Liver (tissue), 9 donors: ENCODE data around the gene LKAAEAR1. TPM values are rescaled to one million over a fixed set of nuclear protein-coding genes. Genes with fewer than 3 reads are reported as not detected.

ENCODE experiments used
- DNase-seq: peaks from one replicate; pipeline ENCODE4 v3.0.0-alpha.2; 2017; ENCODE audit warnings: low spot score
- H3K27ac ChIP-seq, 2 donors: one replicate each; pipeline ENCODE4 v1.7.0; 2013; ENCODE audit warnings: inconsistent platforms in 2 of 2, low read length in 2 of 2, control low read depth in 1 of 2, low read depth in 1 of 2, mild to moderate bottlenecking in 1 of 2
- H3K27me3 ChIP-seq, 4 donors: one replicate each; pipeline versions ENCODE4 v1.6.1 to v1.7.0; 2013; ENCODE audit warnings: low read length in 3 of 4, inconsistent platforms in 1 of 4, mild to moderate bottlenecking in 1 of 4, moderate library complexity in 1 of 4; ENCODE audit not compliant: control insufficient read depth in 4 of 4, insufficient read depth in 4 of 4
- H3K36me3 ChIP-seq, 4 donors: one replicate each; pipeline versions ENCODE4 v1.6.1 to v1.7.0; 2013; ENCODE audit warnings: low read length in 3 of 4, mild to moderate bottlenecking in 3 of 4, low read depth in 1 of 4, moderate library complexity in 1 of 4; ENCODE audit not compliant: control insufficient read depth in 4 of 4, insufficient read depth in 3 of 4
- H3K4me1 ChIP-seq, 4 donors: one replicate each; pipeline versions ENCODE4 v1.6.1 to v1.7.0; 2013; ENCODE audit warnings: low read length in 3 of 4, mild to moderate bottlenecking in 3 of 4, moderate library complexity in 1 of 4; ENCODE audit not compliant: control insufficient read depth in 4 of 4, insufficient read depth in 4 of 4
- H3K4me3 ChIP-seq, 3 donors: one replicate each; pipeline versions ENCODE4 v1.6.1 to v1.7.0; 2013; ENCODE audit warnings: low read length in 3 of 3, control low read depth in 1 of 3, low read depth in 1 of 3, mild to moderate bottlenecking in 1 of 3
- H3K9ac ChIP-seq, 2 donors: one replicate each; pipeline ENCODE4 v1.7.0; 2013; ENCODE audit warnings: low read length in 2 of 2, mild to moderate bottlenecking in 2 of 2, moderate library complexity in 2 of 2, control low read depth in 1 of 2, low read depth in 1 of 2
- H3K9me3 ChIP-seq, 4 donors: one replicate each; pipeline versions ENCODE4 v1.6.1 to v1.7.0; 2013; ENCODE audit warnings: low read length in 3 of 4; ENCODE audit not compliant: control insufficient read depth in 4 of 4
- EGR1 ChIP-seq, 2 donors: IDR thresholded peaks; 2 replicates each; pipeline ENCODE4 v1.6.1; 2016 to 2018; ENCODE audit warnings: antibody characterized with exemption in 2 of 2, low read depth in 2 of 2
- FOXA1 ChIP-seq: IDR thresholded peaks from 2 replicates; pipeline ENCODE4 v1.6.1; 2016; ENCODE audit warnings: antibody characterized with exemption
- FOXA2 ChIP-seq: IDR thresholded peaks from 2 replicates; pipeline ENCODE4 v1.6.1; 2016; ENCODE audit warnings: antibody characterized with exemption
- GABPA ChIP-seq, 2 donors: IDR thresholded peaks in 1 of 2; conservative IDR thresholded peaks in 1 of 2; 2 replicates each; pipeline ENCODE4 v1.6.1; 2016; ENCODE audit warnings: antibody characterized with exemption in 2 of 2, mild to moderate bottlenecking in 1 of 2, moderate library complexity in 1 of 2
- HNF4A ChIP-seq, 2 donors: conservative IDR thresholded peaks; 2 replicates each; pipeline ENCODE4 v1.6.1; 2016; ENCODE audit warnings: antibody characterized with exemption in 2 of 2, mild to moderate bottlenecking in 2 of 2
- HNF4G ChIP-seq: IDR thresholded peaks from 2 replicates; pipeline ENCODE4 v1.6.1; 2016; ENCODE audit warnings: antibody characterized with exemption
- JUND ChIP-seq, 2 donors: IDR thresholded peaks; 2 replicates each; pipeline ENCODE4 v1.6.1; 2016; ENCODE audit warnings: antibody characterized with exemption in 2 of 2
- MAX ChIP-seq: IDR thresholded peaks from 2 replicates; pipeline ENCODE4 v1.6.1; 2016; ENCODE audit warnings: antibody characterized with exemption
- NR2F2 ChIP-seq: IDR thresholded peaks from 2 replicates; pipeline ENCODE4 v1.6.1; 2016; ENCODE audit warnings: antibody characterized with exemption
- RAD21 ChIP-seq, 2 donors: IDR thresholded peaks; 2 replicates each; pipeline ENCODE4 v1.6.1; 2016; ENCODE audit warnings: antibody characterized with exemption in 2 of 2, mild to moderate bottlenecking in 2 of 2
- SP1 ChIP-seq: IDR thresholded peaks from 2 replicates; pipeline ENCODE4 v1.6.1; 2018; ENCODE audit warnings: antibody characterized with exemption, mild to moderate bottlenecking
- TAF1 ChIP-seq: conservative IDR thresholded peaks from 2 replicates; pipeline ENCODE4 v1.6.1; 2016; ENCODE audit warnings: antibody characterized with exemption, mild to moderate bottlenecking
- YY1 ChIP-seq: IDR thresholded peaks from 2 replicates; pipeline ENCODE4 v1.6.1; 2016; ENCODE audit warnings: antibody characterized with exemption, mild to moderate bottlenecking
- WGBS: extraction: QIAGEN DNeasy Blood & Tissue Kit; methylation state at CpG from one replicate; pipeline ENCODE4 v1.1.7; 2013; 5-methylcytosine and 5-hydroxymethylcytosine counted together
- polyA plus RNA-seq, 2 donors: library from polyadenylated mRNA; stranded (reverse) in 1 of 2; unstranded in 1 of 2; fragments of 200-250 nt in 1 of 2; fragments of >200 nt in 1 of 2; fragmentation: Nextera tagmentation in 1 of 2; extraction: Ambion mirVana in 1 of 2; gene quantifications; one replicate each; pipeline versions ENCODE4 v1.2.1 to v1.2.3, GENCODE V29; 2013 to 2015
- total RNA-seq, 2 donors: library from RNA; depleted of rRNA; stranded (reverse); fragments of >200 nt; gene quantifications; one replicate each; pipeline ENCODE4 v1.2.3, GENCODE V29; 2014
- TF ChIP-seq, protein P1 (sequence below): IDR thresholded peaks from 2 replicates; pipeline ENCODE4 v1.6.1; 2016; ENCODE audit warnings: antibody characterized with exemption
- TF ChIP-seq, protein P2 (sequence below): fragments of 150-350 bp; IDR thresholded peaks from 2 replicates; pipeline ENCODE4 v1.5.1; 2017; ENCODE audit warnings: improper control_type of control experiment, low read depth, low read length; ENCODE audit not compliant: missing input control
- TF ChIP-seq, protein P3 (sequence below): IDR thresholded peaks from 2 replicates; pipeline ENCODE4 v1.6.1; 2016; ENCODE audit warnings: antibody characterized with exemption, mild to moderate bottlenecking
- donor health status: healthy.
- donor health status: healthy.
- donor health status: healthy.
- donor health status: healthy.
- donor health status: healthy.

Gene LKAAEAR1
- total and polyA plus RNA-seq, 4 donors = 0.08 TPM; not detected in 3

DNA sequence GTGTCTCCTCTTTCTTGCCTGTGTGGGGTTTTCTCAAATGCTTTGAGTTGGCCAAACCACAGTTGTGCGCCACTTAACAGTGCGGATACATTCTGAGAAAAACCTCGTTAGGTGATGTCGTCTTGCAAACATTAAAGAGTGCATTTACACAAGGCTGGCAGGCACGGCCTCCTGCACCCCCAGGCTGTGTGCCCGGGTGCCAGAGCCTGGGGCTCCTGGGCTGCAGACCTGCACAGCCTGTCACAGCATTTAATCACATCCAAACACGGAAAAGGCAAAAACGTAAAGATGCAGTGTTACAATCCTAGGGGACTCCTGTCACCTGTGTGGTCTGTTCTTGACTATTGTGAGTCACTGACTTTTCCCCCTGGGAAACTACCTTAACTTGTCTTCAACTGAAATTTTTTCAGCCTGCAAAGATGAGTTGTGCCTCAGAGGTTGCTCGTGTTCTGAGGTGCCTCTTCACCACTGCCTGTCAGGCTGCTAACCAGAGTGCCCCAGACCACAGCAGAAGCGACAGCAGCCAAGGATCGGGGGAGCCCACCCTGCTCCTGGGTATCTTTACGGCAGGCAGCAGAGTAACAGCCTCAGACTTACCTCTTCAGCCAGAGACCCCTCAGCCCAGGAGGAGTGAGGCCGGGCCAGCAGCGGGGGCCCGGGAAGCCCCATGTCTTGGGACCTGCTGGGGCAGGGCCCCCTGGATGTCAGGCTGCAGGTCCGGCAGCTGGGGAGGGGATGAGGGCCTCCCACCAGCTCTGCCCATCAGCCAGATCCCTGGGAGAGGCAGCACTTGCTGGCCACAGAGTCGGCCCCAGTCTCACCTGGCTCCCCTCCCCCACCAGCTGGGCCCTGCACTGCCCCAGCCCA, 48.9 kb downstream of the LKAAEAR1 start:
- TF ChIP-seq, protein P1, sequence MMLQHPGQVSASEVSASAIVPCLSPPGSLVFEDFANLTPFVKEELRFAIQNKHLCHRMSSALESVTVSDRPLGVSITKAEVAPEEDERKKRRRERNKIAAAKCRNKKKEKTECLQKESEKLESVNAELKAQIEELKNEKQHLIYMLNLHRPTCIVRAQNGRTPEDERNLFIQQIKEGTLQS = no peak
- TF ChIP-seq, protein P2, sequence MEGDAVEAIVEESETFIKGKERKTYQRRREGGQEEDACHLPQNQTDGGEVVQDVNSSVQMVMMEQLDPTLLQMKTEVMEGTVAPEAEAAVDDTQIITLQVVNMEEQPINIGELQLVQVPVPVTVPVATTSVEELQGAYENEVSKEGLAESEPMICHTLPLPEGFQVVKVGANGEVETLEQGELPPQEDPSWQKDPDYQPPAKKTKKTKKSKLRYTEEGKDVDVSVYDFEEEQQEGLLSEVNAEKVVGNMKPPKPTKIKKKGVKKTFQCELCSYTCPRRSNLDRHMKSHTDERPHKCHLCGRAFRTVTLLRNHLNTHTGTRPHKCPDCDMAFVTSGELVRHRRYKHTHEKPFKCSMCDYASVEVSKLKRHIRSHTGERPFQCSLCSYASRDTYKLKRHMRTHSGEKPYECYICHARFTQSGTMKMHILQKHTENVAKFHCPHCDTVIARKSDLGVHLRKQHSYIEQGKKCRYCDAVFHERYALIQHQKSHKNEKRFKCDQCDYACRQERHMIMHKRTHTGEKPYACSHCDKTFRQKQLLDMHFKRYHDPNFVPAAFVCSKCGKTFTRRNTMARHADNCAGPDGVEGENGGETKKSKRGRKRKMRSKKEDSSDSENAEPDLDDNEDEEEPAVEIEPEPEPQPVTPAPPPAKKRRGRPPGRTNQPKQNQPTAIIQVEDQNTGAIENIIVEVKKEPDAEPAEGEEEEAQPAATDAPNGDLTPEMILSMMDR = no peak
- TF ChIP-seq TAF1 (no peak), YY1 (no peak), HNF4A (conservative IDR thresholded peaks at IDR 0.05) (no peak), MAX (no peak), HNF4G (no peak), GABPA (IDR thresholded peaks at IDR 0.05 in 1 of 2, conservative IDR thresholded peaks at IDR 0.05 in 1 of 2) (no peak), FOXA1 (no peak), FOXA2 (no peak), RAD21 (IDR thresholded peaks at IDR 0.05) (no peak), NR2F2 (no peak)
- TF ChIP-seq, protein P3, sequence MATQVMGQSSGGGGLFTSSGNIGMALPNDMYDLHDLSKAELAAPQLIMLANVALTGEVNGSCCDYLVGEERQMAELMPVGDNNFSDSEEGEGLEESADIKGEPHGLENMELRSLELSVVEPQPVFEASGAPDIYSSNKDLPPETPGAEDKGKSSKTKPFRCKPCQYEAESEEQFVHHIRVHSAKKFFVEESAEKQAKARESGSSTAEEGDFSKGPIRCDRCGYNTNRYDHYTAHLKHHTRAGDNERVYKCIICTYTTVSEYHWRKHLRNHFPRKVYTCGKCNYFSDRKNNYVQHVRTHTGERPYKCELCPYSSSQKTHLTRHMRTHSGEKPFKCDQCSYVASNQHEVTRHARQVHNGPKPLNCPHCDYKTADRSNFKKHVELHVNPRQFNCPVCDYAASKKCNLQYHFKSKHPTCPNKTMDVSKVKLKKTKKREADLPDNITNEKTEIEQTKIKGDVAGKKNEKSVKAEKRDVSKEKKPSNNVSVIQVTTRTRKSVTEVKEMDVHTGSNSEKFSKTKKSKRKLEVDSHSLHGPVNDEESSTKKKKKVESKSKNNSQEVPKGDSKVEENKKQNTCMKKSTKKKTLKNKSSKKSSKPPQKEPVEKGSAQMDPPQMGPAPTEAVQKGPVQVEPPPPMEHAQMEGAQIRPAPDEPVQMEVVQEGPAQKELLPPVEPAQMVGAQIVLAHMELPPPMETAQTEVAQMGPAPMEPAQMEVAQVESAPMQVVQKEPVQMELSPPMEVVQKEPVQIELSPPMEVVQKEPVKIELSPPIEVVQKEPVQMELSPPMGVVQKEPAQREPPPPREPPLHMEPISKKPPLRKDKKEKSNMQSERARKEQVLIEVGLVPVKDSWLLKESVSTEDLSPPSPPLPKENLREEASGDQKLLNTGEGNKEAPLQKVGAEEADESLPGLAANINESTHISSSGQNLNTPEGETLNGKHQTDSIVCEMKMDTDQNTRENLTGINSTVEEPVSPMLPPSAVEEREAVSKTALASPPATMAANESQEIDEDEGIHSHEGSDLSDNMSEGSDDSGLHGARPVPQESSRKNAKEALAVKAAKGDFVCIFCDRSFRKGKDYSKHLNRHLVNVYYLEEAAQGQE = no peak
- Histone ChIP-seq H3K9me3 (no peaks in the 10 kb centered on the region), H3K4me3 (no peak overlapping the region), H3K27ac (no peak overlapping the region), H3K27me3 (peaks cover 0 to 3% (median 0%) of the 10 kb centered on the region in 4 donors), H3K36me3 (peaks cover 5 to 35% (median 13%) of the 10 kb centered on the region in 4 donors), H3K4me1 (peaks cover 4 to 19% (median 11%) of the 10 kb centered on the region in 4 donors), H3K9ac (no peak overlapping the region)
- 87% methylated on average over 17 of the region's 17 CpGs for WGBS
- DNase-seq = no peak

GRCh38 chr20:64033981-64034493, 50.2 kb downstream of the LKAAEAR1 start:
- WGBS = 80% methylated on average over 11 of the region's 11 CpGs
- peaks cover 8 to 48% (median 19%) of the 10 kb centered on the region in 4 donors for H3K36me3 ChIP-seq
- no peak overlapping the region for H3K27ac ChIP-seq
- TF ChIP-seq SP1 (no peak), EGR1 (IDR thresholded peaks at IDR 0.05; ENCODE audit: low read depth in 2 of 2) (no peak), HNF4A (conservative IDR thresholded peaks at IDR 0.05) (no peak), JUND (IDR thresholded peaks at IDR 0.05) (no peak), FOXA2 (no peak), TAF1 (no peak), FOXA1 (no peak), MAX (no peak), NR2F2 (no peak), HNF4G (no peak), RAD21 (IDR thresholded peaks at IDR 0.05) (no peak), GABPA (IDR thresholded peaks at IDR 0.05 in 1 of 2, conservative IDR thresholded peaks at IDR 0.05 in 1 of 2) (no peak)
- TF ChIP-seq, protein P2 = no peak
- H3K27me3 ChIP-seq = no peaks in the 10 kb centered on the region
- H3K4me3 ChIP-seq = no peak overlapping the region
- no peak overlapping the region for H3K9ac ChIP-seq
- no peak for DNase-seq
- no peaks in the 10 kb centered on the region for H3K9me3 ChIP-seq
- H3K4me1 ChIP-seq = peaks cover 0 to 14% (median 8%) of the 10 kb centered on the region in 4 donors
